ENCODE measurements around the gene HPSE. TPM values are rescaled to one million over a fixed set of nuclear protein-coding genes. Genes with fewer than 3 reads are reported as not detected.

The HPSE gene
- total RNA-seq, 1 donor, result 0.36 TPM

- H3K4me3 ChIP-seq (ENCODE audit: insufficient read depth, low read length), result no peak overlapping the region
- H4K20me1 ChIP-seq (ENCODE audit: insufficient read depth, low read length), result no peaks in the 10 kb centered on the region
- H3K36me3 ChIP-seq (ENCODE audit: insufficient read depth, low read length), result no peaks in the 10 kb centered on the region
- no peaks in the 10 kb centered on the region for H3K9me3 ChIP-seq (ENCODE audit: low read depth, low read length)
- peak; percentile 18 for DNase-seq (ENCODE audit: insufficient read length, low spot score, missing footprints)
- H3K4me1 ChIP-seq (ENCODE audit: insufficient read depth, low read length), result peaks cover 37% of the 10 kb centered on the region
- no peaks in the 10 kb centered on the region for H3K79me2 ChIP-seq (ENCODE audit: insufficient read depth, low read length)
- TF ChIP-seq, protein P1, sequence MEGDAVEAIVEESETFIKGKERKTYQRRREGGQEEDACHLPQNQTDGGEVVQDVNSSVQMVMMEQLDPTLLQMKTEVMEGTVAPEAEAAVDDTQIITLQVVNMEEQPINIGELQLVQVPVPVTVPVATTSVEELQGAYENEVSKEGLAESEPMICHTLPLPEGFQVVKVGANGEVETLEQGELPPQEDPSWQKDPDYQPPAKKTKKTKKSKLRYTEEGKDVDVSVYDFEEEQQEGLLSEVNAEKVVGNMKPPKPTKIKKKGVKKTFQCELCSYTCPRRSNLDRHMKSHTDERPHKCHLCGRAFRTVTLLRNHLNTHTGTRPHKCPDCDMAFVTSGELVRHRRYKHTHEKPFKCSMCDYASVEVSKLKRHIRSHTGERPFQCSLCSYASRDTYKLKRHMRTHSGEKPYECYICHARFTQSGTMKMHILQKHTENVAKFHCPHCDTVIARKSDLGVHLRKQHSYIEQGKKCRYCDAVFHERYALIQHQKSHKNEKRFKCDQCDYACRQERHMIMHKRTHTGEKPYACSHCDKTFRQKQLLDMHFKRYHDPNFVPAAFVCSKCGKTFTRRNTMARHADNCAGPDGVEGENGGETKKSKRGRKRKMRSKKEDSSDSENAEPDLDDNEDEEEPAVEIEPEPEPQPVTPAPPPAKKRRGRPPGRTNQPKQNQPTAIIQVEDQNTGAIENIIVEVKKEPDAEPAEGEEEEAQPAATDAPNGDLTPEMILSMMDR (IDR thresholded peaks at IDR 0.05; ENCODE audit: extremely low read depth, low read depth, low read length), result no peak
- no peak overlapping the region for H2AFZ ChIP-seq (ENCODE audit: low read length)
- no peaks in the 10 kb centered on the region for H3K27me3 ChIP-seq (ENCODE audit: insufficient read depth, low read length)
- peak overlapping the region; percentile 85 for H3K27ac ChIP-seq (ENCODE audit: low read depth, low read length)
- H3K4me2 ChIP-seq (ENCODE audit: insufficient read depth, low read length), result peak overlapping the region; percentile 39
These were observed 68.0 kb downstream of the HPSE start for GRCh38 chr4:83266689-83267088.

DNA sequence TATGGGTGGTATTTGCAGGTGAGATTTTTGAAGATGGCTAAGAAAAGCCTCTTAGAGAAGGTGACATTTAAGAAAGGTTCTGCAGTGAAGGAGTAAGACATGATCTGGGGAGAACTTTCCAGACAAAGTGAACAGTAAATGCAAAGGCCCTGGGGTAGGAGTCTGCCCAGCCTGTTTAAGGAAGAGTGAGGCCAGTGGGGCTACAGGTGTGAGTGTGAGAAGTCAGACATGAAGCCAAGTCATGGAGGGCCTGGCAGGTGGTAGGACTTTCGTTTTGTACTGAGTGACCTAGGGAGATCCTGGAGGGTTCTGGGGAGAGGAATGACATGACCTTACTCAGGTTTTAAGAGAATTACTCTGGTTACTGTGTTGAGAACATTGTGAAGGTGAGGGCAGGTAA is 71.5 kb downstream of the HPSE start:
- Histone ChIP-seq H4K20me1 (ENCODE audit: insufficient read depth, low read length) (no peaks in the 10 kb centered on the region), H3K4me2 (ENCODE audit: insufficient read depth, low read length) (no peak overlapping the region), H3K27me3 (ENCODE audit: insufficient read depth, low read length) (no peaks in the 10 kb centered on the region), H3K27ac (ENCODE audit: low read depth, low read length) (no peak overlapping the region), H3K36me3 (ENCODE audit: insufficient read depth, low read length) (no peaks in the 10 kb centered on the region), H3K4me3 (ENCODE audit: insufficient read depth, low read length) (no peak overlapping the region), H3K9me3 (ENCODE audit: low read depth, low read length) (no peaks in the 10 kb centered on the region), H2AFZ (ENCODE audit: low read length) (no peak overlapping the region), H3K79me2 (ENCODE audit: insufficient read depth, low read length) (no peaks in the 10 kb centered on the region), H3K4me1 (ENCODE audit: insufficient read depth, low read length) (peaks cover 43% of the 10 kb centered on the region)
- DNase-seq (ENCODE audit: insufficient read length, low spot score, missing footprints), result no peak
- TF ChIP-seq, protein P1 (IDR thresholded peaks at IDR 0.05; ENCODE audit: extremely low read depth, low read depth, low read length), result no peak

- no peaks in the 10 kb centered on the region for H3K27me3 ChIP-seq (ENCODE audit: insufficient read depth, low read length)
- TF ChIP-seq, protein P1 (IDR thresholded peaks at IDR 0.05; ENCODE audit: extremely low read depth, low read depth, low read length), result no peak
- H3K27ac ChIP-seq (ENCODE audit: low read depth, low read length), result no peak overlapping the region
- H3K4me1 ChIP-seq (ENCODE audit: insufficient read depth, low read length), result peaks cover 41% of the 10 kb centered on the region
- DNase-seq (ENCODE audit: insufficient read length, low spot score, missing footprints), result no peak
- no peak overlapping the region for H3K4me2 ChIP-seq (ENCODE audit: insufficient read depth, low read length)
- no peak overlapping the region for H3K4me3 ChIP-seq (ENCODE audit: insufficient read depth, low read length)
- no peaks in the 10 kb centered on the region for H3K9me3 ChIP-seq (ENCODE audit: low read depth, low read length)
- H3K36me3 ChIP-seq (ENCODE audit: insufficient read depth, low read length), result no peaks in the 10 kb centered on the region
- no peaks in the 10 kb centered on the region for H4K20me1 ChIP-seq (ENCODE audit: insufficient read depth, low read length)
- H3K79me2 ChIP-seq (ENCODE audit: insufficient read depth, low read length), result no peaks in the 10 kb centered on the region
- H2AFZ ChIP-seq (ENCODE audit: low read length), result no peak overlapping the region
These were observed 72.0 kb downstream of the HPSE start for GRCh38 chr4:83262682-83263081.

GRCh38 chr4:83261307-83261706 is 73.3 kb downstream of the HPSE start:
- Histone ChIP-seq H4K20me1 (ENCODE audit: insufficient read depth, low read length) (no peaks in the 10 kb centered on the region), H3K27ac (ENCODE audit: low read depth, low read length) (no peak overlapping the region), H3K4me2 (ENCODE audit: insufficient read depth, low read length) (no peak overlapping the region), H3K4me1 (ENCODE audit: insufficient read depth, low read length) (peaks cover 34% of the 10 kb centered on the region), H2AFZ (ENCODE audit: low read length) (no peak overlapping the region), H3K9me3 (ENCODE audit: low read depth, low read length) (no peaks in the 10 kb centered on the region), H3K4me3 (ENCODE audit: insufficient read depth, low read length) (no peak overlapping the region), H3K27me3 (ENCODE audit: insufficient read depth, low read length) (no peaks in the 10 kb centered on the region), H3K36me3 (ENCODE audit: insufficient read depth, low read length) (no peaks in the 10 kb centered on the region), H3K79me2 (ENCODE audit: insufficient read depth, low read length) (no peaks in the 10 kb centered on the region)
- no peak for DNase-seq (ENCODE audit: insufficient read length, low spot score, missing footprints)
- TF ChIP-seq, protein P1 (IDR thresholded peaks at IDR 0.05; ENCODE audit: extremely low read depth, low read depth, low read length), result no peak
